Body of pancreas (tissue), 4 donors: ENCODE results near the gene TRAPPC5.

Experiments used
- POLR2A ChIP-seq, 3 donors: fragments of 450-650 bp; IDR thresholded peaks; one replicate each; pipeline ENCODE4 v1.6.1; 2016; ENCODE audit warnings: antibody characterized with exemption in 3 of 3, mild to moderate bottlenecking in 2 of 3
- TF ChIP-seq, protein P1 (sequence below), 7 experiments: fragments of 450-650 bp in 4 of 7; fragments of 200-600 bp in 3 of 7; sonication (generic) in 3 of 7; IDR thresholded peaks; one replicate each; pipeline ENCODE4 v1.5.1; 2016 to 2019; ENCODE audit warnings: antibody characterized with exemption in 7 of 7

DNA sequence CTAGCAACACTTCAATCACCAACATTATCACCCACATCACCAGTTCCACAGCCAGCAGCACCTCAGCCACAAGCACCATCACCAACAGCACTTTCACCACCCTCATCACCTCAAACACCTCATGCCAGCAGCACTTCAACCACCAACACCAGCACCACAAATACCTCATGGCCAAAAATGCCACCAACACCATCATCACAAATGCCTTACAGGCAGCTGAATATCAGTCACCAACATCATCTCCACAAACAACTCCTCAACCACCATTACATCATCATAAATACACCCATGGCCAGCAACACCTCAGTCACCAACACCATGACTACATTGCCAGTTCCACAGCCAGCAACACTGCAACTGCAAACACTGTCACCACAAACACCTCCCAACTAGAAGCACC, 10.9 kb downstream of the TRAPPC5 start:
- TF ChIP-seq, protein P1, sequence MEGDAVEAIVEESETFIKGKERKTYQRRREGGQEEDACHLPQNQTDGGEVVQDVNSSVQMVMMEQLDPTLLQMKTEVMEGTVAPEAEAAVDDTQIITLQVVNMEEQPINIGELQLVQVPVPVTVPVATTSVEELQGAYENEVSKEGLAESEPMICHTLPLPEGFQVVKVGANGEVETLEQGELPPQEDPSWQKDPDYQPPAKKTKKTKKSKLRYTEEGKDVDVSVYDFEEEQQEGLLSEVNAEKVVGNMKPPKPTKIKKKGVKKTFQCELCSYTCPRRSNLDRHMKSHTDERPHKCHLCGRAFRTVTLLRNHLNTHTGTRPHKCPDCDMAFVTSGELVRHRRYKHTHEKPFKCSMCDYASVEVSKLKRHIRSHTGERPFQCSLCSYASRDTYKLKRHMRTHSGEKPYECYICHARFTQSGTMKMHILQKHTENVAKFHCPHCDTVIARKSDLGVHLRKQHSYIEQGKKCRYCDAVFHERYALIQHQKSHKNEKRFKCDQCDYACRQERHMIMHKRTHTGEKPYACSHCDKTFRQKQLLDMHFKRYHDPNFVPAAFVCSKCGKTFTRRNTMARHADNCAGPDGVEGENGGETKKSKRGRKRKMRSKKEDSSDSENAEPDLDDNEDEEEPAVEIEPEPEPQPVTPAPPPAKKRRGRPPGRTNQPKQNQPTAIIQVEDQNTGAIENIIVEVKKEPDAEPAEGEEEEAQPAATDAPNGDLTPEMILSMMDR (IDR thresholded peaks at IDR 0.05): no peak
- TF ChIP-seq POLR2A (IDR thresholded peaks at IDR 0.05): no peak
